Peyer's patch (tissue), 4 donors: ENCODE measurements around the gene CFAP54. TPM values are rescaled to one million over a fixed set of nuclear protein-coding genes. Genes with fewer than 3 reads are reported as not detected.

Source experiments
- DNase-seq, 3 donors: peaks; one replicate each; pipeline ENCODE4 v3.0.0-alpha.2; 2017 to 2019
- H3K27ac ChIP-seq, 4 donors: fragments of 200-600 bp; sonication (generic); one replicate each; pipeline ENCODE4 v1.5.1; 2016 to 2019
- H3K27me3 ChIP-seq, 2 donors: fragments of 200-600 bp; sonication (generic); one replicate each; pipeline ENCODE4 v1.5.1; 2019
- H3K36me3 ChIP-seq, 3 donors: fragments of 200-600 bp; sonication (generic); one replicate each; pipeline ENCODE4 v1.5.1; 2016 to 2019
- H3K4me1 ChIP-seq, 4 donors: fragments of 200-600 bp; sonication (generic); one replicate each; pipeline ENCODE4 v1.5.1; 2016 to 2019
- H3K4me3 ChIP-seq, 4 donors: fragments of 200-600 bp; sonication (generic); 1 replicate in 3 of 4; 2 replicates in 1 of 4; pipeline ENCODE4 v1.5.1; 2016 to 2019; ENCODE audit warnings: mild to moderate bottlenecking in 1 of 4
- H3K9me3 ChIP-seq, 4 donors: fragments of 200-600 bp; sonication (generic); one replicate each; pipeline ENCODE4 v1.5.1; 2016 to 2019; ENCODE audit warnings: mild to moderate bottlenecking in 1 of 4
- CTCF ChIP-seq, 6 experiments: fragments of 450-650 bp in 4 of 6; fragments of 200-600 bp in 2 of 6; sonication (generic) in 1 of 6; IDR thresholded peaks; one replicate each; pipeline ENCODE4 v1.5.1; 2017 to 2019; ENCODE audit warnings: antibody characterized with exemption in 6 of 6, mild to moderate bottlenecking in 3 of 6, moderate library complexity in 1 of 6
- POLR2A ChIP-seq, 2 donors: fragments of 450-650 bp; IDR thresholded peaks; one replicate each; pipeline ENCODE4 v1.5.1; 2017; ENCODE audit warnings: antibody characterized with exemption in 2 of 2, mild to moderate bottlenecking in 2 of 2, moderate library complexity in 2 of 2
- total RNA-seq, 4 donors: library from RNA; depleted of rRNA; stranded (reverse); fragments of >200 nt; gene quantifications; one replicate each; pipeline ENCODE4 v1.1.0, GENCODE V29; 2016

CFAP54 gene
- total RNA-seq, 4 donors from 2014 or later = 0.80 to 2.7 (median 0.83) TPM; not detected in 1

GRCh38 chr12:96447256-96447655 lies 42.1 kb upstream of the CFAP54 start:
- no peak overlapping the region for H3K4me3 ChIP-seq
- no peaks in the 10 kb centered on the region for H3K9me3 ChIP-seq
- peaks cover 0 to 6% (median 0%) of the 10 kb centered on the region in 4 donors for H3K4me1 ChIP-seq
- TF ChIP-seq POLR2A (IDR thresholded peaks at IDR 0.05) (no peak), CTCF (IDR thresholded peaks at IDR 0.05) (no peak)
- no peaks in the 10 kb centered on the region for H3K36me3 ChIP-seq
- H3K27ac ChIP-seq = peak overlapping the region in 1 of 4 donors; percentile 67
- DNase-seq = no peak
- H3K27me3 ChIP-seq = no peaks in the 10 kb centered on the region

- H3K27me3 ChIP-seq = no peaks in the 10 kb centered on the region
- TF ChIP-seq POLR2A (IDR thresholded peaks at IDR 0.05) (no peak), CTCF (IDR thresholded peaks at IDR 0.05) (no peak)
- H3K36me3 ChIP-seq = no peaks in the 10 kb centered on the region
- no peaks in the 10 kb centered on the region for H3K9me3 ChIP-seq
- no peak overlapping the region for H3K27ac ChIP-seq
- no peak overlapping the region for H3K4me3 ChIP-seq
- H3K4me1 ChIP-seq = peaks cover 0 to 6% (median 0%) of the 10 kb centered on the region in 4 donors
- no peak for DNase-seq
These were observed 41.1 kb upstream of the CFAP54 start for GRCh38 chr12:96448300-96448699.

- Histone ChIP-seq H3K4me3 (no peak overlapping the region), H3K36me3 (no peaks in the 10 kb centered on the region), H3K27me3 (no peaks in the 10 kb centered on the region), H3K9me3 (no peaks in the 10 kb centered on the region), H3K4me1 (no peaks in the 10 kb centered on the region), H3K27ac (no peak overlapping the region)
- TF ChIP-seq CTCF (IDR thresholded peaks at IDR 0.05) = no peak
- TF ChIP-seq POLR2A (IDR thresholded peaks at IDR 0.05) = no peak
- no peak for DNase-seq
These were observed 37.0 kb upstream of the CFAP54 start for GRCh38 chr12:96452261-96452922.

GRCh38 chr12:96454396-96454795 lies 35.0 kb upstream of the CFAP54 start:
- H3K4me1 ChIP-seq = no peaks in the 10 kb centered on the region
- H3K36me3 ChIP-seq = no peaks in the 10 kb centered on the region
- H3K9me3 ChIP-seq = no peaks in the 10 kb centered on the region
- no peak for TF ChIP-seq CTCF (IDR thresholded peaks at IDR 0.05)
- TF ChIP-seq POLR2A (IDR thresholded peaks at IDR 0.05) = no peak
- DNase-seq = no peak
- no peaks in the 10 kb centered on the region for H3K27me3 ChIP-seq
- H3K4me3 ChIP-seq = no peak overlapping the region
- H3K27ac ChIP-seq = no peak overlapping the region

- DNase-seq = peak in 1 of 3 donors; percentile 38
- Histone ChIP-seq H3K27me3 (no peaks in the 10 kb centered on the region), H3K4me3 (no peak overlapping the region), H3K9me3 (no peaks in the 10 kb centered on the region), H3K27ac (no peak overlapping the region), H3K36me3 (no peaks in the 10 kb centered on the region), H3K4me1 (no peaks in the 10 kb centered on the region)
- TF ChIP-seq POLR2A (IDR thresholded peaks at IDR 0.05) = no peak
- TF ChIP-seq CTCF (IDR thresholded peaks at IDR 0.05) = no peak
These were observed 33.0 kb upstream of the CFAP54 start for GRCh38 chr12:96456265-96456974.
